SK-N-MC (cell line): ENCODE results near the gene PPP6R3.

Source experiments
- EZH2 ChIP-seq: fragments of 200-600 bp; sonication (generic); IDR thresholded peaks from one replicate; pipeline ENCODE4 v1.6.1; 2017; ENCODE audit warnings: antibody characterized with exemption
- FOXP2 ChIP-seq: optimal IDR thresholded peaks from 2 replicates; pipeline ENCODE3; 2011; ENCODE audit warnings: mild to moderate bottlenecking, moderate library complexity; ENCODE audit not compliant: insufficient read depth; ENCODE audit errors: extremely low read length, control extremely low read depth
- POLR2AphosphoS5 ChIP-seq: IDR thresholded peaks from 2 replicates; pipeline ENCODE4 v1.6.1; 2012; ENCODE audit warnings: mild to moderate bottlenecking, low read depth, low read length, borderline replicate concordance

GRCh38 chr11:68438658-68439259 is 21.8 kb upstream of the PPP6R3 start:
- TF ChIP-seq EZH2 (no peak), POLR2AphosphoS5 (no peak), FOXP2 (no peak)
